Smooth muscle cell (in vitro differentiated cells): ENCODE results near the gene TCF7L1. TPM values are rescaled to one million over a fixed set of nuclear protein-coding genes. Genes with fewer than 3 reads are reported as not detected.

Experiments used
- DNase-seq: peaks from one replicate; lab custom pipeline; 2025; ENCODE audit not compliant: unreplicated experiment; lab: John Stamatoyannopoulos, UW
- H2AFZ ChIP-seq: fragments of 200-600 bp; sonication (generic); 2 replicates; pipeline ENCODE4 v1.6.0; 2016; ENCODE audit warnings: antibody characterized with exemption, low read depth, mild to moderate bottlenecking
- H3F3A ChIP-seq: fragments of 200-600 bp; sonication (generic); 2 replicates; pipeline ENCODE4 v1.6.0; 2017; ENCODE audit warnings: antibody characterized with exemption, low read depth
- H3K27ac ChIP-seq: fragments of 200-600 bp; sonication (generic); 2 replicates; pipeline ENCODE4 v1.5.1; 2016; ENCODE audit warnings: low read depth, mild to moderate bottlenecking
- H3K27me3 ChIP-seq: fragments of 200-600 bp; sonication (generic); 2 replicates; pipeline ENCODE4 v1.6.1; 2016; ENCODE audit warnings: low read depth, mild to moderate bottlenecking
- H3K36me3 ChIP-seq: fragments of 200-600 bp; sonication (generic); 2 replicates; pipeline ENCODE4 v1.5.1; 2016; ENCODE audit warnings: low read depth
- H3K4me1 ChIP-seq: fragments of 200-600 bp; sonication (generic); 2 replicates; pipeline ENCODE4 v1.5.1; 2016; ENCODE audit warnings: low read depth
- H3K4me2 ChIP-seq: fragments of 200-600 bp; sonication (generic); 2 replicates; pipeline ENCODE4 v1.6.0; 2016; ENCODE audit warnings: mild to moderate bottlenecking
- H3K4me3 ChIP-seq: fragments of 200-600 bp; sonication (generic); 2 replicates; pipeline ENCODE4 v1.5.1; 2016; ENCODE audit warnings: mild to moderate bottlenecking
- H3K79me2 ChIP-seq: fragments of 200-600 bp; sonication (generic); 2 replicates; pipeline ENCODE4 v1.6.0; 2016; ENCODE audit warnings: low read depth, mild to moderate bottlenecking
- H3K9ac ChIP-seq: fragments of 200-600 bp; sonication (generic); 2 replicates; pipeline ENCODE4 v1.6.0; 2016; ENCODE audit warnings: low read depth
- H3K9me3 ChIP-seq: fragments of 200-600 bp; sonication (generic); replicated peaks from 2 replicates; pipeline ENCODE4 v1.5.1; 2016; ENCODE audit warnings: low read depth
- H4K20me1 ChIP-seq: fragments of 200-600 bp; sonication (generic); 2 replicates; pipeline ENCODE4 v1.6.0; 2016; ENCODE audit warnings: low read depth
- WGBS: methylation state at CpG from one replicate; pipeline ENCODE4 v1.1.7; 2016; ENCODE audit warnings: low lambda C conversion rate; 5-methylcytosine and 5-hydroxymethylcytosine counted together
- polyA plus RNA-seq: library from polyadenylated mRNA; unstranded; fragments of >200 nt; fragmentation: Nextera tagmentation; extraction: Ambion mirVana; gene quantifications from 2 replicates; pipeline ENCODE4 v1.2.1, GENCODE V29; 2016
- total RNA-seq: library from RNA; depleted of rRNA; stranded (reverse); fragments of >200 nt; gene quantifications from 2 replicates; pipeline ENCODE4 v1.2.3, GENCODE V29; 2014
- TF ChIP-seq, protein P1 (sequence below): fragments of 200-600 bp; sonication (generic); IDR thresholded peaks from 2 replicates; pipeline ENCODE4 v1.5.1; 2017; ENCODE audit warnings: borderline replicate concordance, mild to moderate bottlenecking, antibody characterized with exemption; ENCODE audit not compliant: insufficient read depth, poor library complexity, severe bottlenecking

Gene TCF7L1
- total and polyA plus RNA-seq, 2 experiments from 2014 or later: 4.5 to 15.2 TPM

DNA sequence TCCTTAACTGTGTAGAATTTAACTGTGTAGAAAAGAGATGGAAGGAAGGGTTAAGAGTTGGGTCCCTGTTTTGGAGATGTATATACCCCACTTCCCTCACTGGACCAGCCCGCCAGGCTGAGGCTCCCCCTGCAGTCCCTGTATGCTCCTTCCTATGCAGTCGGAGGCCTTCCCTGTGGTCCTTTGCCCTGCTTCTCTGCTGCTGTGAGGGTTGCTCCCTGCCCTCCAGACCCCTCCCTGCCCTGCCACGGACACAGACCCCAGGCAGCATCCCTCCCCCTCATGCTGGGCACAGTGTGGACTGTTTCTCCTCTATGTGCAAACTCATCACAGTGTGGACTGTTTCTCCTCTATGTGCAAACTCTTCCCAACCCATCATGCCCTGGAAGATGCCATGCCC lies 105.9 kb downstream of the TCF7L1 start:
- no peak overlapping the region for H3K27ac ChIP-seq
- WGBS: 94% methylated on average over 3 of the region's 3 CpGs
- DNase-seq: no peak
- no peak overlapping the region for H3K4me3 ChIP-seq
- H2AFZ ChIP-seq: no peak overlapping the region
- peaks cover 5% of the 10 kb centered on the region for H3K79me2 ChIP-seq
- H4K20me1 ChIP-seq: peaks cover 86% of the 10 kb centered on the region
- no peak overlapping the region for H3K9ac ChIP-seq
- no peaks in the 10 kb centered on the region for H3F3A ChIP-seq
- no peaks in the 10 kb centered on the region for H3K27me3 ChIP-seq
- TF ChIP-seq, protein P1, sequence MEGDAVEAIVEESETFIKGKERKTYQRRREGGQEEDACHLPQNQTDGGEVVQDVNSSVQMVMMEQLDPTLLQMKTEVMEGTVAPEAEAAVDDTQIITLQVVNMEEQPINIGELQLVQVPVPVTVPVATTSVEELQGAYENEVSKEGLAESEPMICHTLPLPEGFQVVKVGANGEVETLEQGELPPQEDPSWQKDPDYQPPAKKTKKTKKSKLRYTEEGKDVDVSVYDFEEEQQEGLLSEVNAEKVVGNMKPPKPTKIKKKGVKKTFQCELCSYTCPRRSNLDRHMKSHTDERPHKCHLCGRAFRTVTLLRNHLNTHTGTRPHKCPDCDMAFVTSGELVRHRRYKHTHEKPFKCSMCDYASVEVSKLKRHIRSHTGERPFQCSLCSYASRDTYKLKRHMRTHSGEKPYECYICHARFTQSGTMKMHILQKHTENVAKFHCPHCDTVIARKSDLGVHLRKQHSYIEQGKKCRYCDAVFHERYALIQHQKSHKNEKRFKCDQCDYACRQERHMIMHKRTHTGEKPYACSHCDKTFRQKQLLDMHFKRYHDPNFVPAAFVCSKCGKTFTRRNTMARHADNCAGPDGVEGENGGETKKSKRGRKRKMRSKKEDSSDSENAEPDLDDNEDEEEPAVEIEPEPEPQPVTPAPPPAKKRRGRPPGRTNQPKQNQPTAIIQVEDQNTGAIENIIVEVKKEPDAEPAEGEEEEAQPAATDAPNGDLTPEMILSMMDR: no peak
- no peak overlapping the region for H3K4me2 ChIP-seq
- H3K4me1 ChIP-seq: peaks cover 33% of the 10 kb centered on the region
- H3K9me3 ChIP-seq: no peaks in the 10 kb centered on the region
- H3K36me3 ChIP-seq: no peaks in the 10 kb centered on the region

GRCh38 chr2:85240055-85240454 lies 106.9 kb downstream of the TCF7L1 start:
- H3F3A ChIP-seq: no peaks in the 10 kb centered on the region
- H3K9ac ChIP-seq: no peak overlapping the region
- H3K4me1 ChIP-seq: peaks cover 23% of the 10 kb centered on the region
- 96% methylated on average over 8 of the region's 8 CpGs for WGBS
- DNase-seq: no peak
- no peaks in the 10 kb centered on the region for H3K27me3 ChIP-seq
- H3K79me2 ChIP-seq: peaks cover 5% of the 10 kb centered on the region
- no peaks in the 10 kb centered on the region for H3K9me3 ChIP-seq
- H3K4me3 ChIP-seq: no peak overlapping the region
- no peak overlapping the region for H2AFZ ChIP-seq
- peaks cover 86% of the 10 kb centered on the region for H4K20me1 ChIP-seq
- no peak overlapping the region for H3K4me2 ChIP-seq
- no peak overlapping the region for H3K27ac ChIP-seq
- TF ChIP-seq, protein P1: no peak
- H3K36me3 ChIP-seq: no peaks in the 10 kb centered on the region

- Histone ChIP-seq H3K4me1 (peaks cover 10% of the 10 kb centered on the region), H3K9ac (no peak overlapping the region), H3K27ac (no peak overlapping the region), H3K36me3 (no peaks in the 10 kb centered on the region), H3K9me3 (no peaks in the 10 kb centered on the region), H3K79me2 (peaks cover 5% of the 10 kb centered on the region), H3F3A (no peaks in the 10 kb centered on the region), H3K27me3 (no peaks in the 10 kb centered on the region), H2AFZ (no peak overlapping the region), H3K4me2 (no peak overlapping the region), H3K4me3 (no peak overlapping the region), H4K20me1 (peaks cover 83% of the 10 kb centered on the region)
- TF ChIP-seq, protein P1: no peak
- DNase-seq: no peak
- 93% methylated on average over 7 of the region's 7 CpGs for WGBS
These were observed 109.1 kb downstream of the TCF7L1 start for GRCh38 chr2:85242321-85242720.
